Skeletal muscle cell (primary cell): Measurements from ENCODE around the gene VKORC1L1.
"Not testable (repeated sequence)": the region's sequence is repeated elsewhere in the genome, so short reads cannot be mapped to it uniquely, and the experiment has no call there.

ENCODE experiments used
- DNase-seq: peaks from one replicate; pipeline ENCODE4 v3.0.0-alpha.2; 2010; ENCODE audit warnings: low read depth
- H3K4me3 ChIP-seq: 2 replicates; pipeline ENCODE4 v1.5.1; 2011; ENCODE audit warnings: low read depth, mild to moderate bottlenecking, control low read depth, low read length, moderate library complexity

VKORC1L1 gene

GRCh38 chr7:65992526-65992925, 119.7 kb downstream of the VKORC1L1 start:
- H3K4me3 ChIP-seq: no peak overlapping the region
- no peak for DNase-seq

DNA sequence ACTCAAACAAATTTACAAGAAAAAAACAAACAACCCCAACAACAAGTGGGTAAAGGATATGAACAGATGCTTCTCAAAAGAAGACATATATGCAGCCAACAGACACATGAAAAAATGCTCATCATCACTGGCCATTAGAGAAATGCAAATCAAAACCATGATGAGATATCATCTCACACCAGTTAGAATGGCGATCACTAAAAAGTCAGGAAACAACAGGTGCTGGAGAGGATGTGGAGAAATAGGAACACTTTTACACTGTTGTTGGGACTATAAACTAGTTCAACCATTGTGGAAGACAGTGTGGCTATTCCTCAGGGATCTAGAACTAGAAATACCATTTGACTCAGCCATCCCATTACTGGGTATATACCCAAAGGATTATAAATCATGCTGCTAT, 122.1 kb downstream of the VKORC1L1 start:
- H3K4me3 ChIP-seq, DNase-seq: not testable (repeated sequence)

GRCh38 chr7:66000823-66001417, 128.0 kb downstream of the VKORC1L1 start:
- not testable (repeated sequence) for H3K4me3 ChIP-seq, DNase-seq

DNA sequence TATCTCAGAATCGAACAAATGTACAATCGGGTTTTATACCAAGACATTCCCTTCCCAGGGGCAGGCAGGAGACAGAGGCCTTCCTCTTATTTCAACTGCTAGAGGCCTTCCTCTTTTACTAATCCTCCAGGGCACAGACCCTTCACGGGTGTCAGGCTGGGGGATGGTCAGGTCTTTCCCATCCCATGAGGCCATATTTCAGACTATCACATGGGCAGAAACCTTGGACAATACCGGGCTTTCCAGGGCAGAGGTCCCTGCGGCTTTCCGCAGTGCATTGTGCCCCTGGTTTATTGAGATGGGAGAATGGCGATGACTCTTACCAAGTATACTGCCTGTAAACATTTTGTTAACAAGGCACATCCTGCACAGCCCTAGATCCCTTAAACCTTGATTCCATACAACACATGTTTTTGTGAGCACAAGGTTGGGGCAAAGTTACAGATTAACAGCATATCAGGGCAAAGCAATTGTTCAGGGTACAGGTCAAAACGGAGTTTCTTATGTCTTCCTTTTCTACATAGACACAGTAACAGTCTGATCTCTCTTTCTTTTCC, 132.3 kb downstream of the VKORC1L1 start:
- DNase-seq: not testable (repeated sequence)

GRCh38 chr7:66007232-66007631, 134.4 kb downstream of the VKORC1L1 start:
- H3K4me3 ChIP-seq: no peak overlapping the region
- no peak for DNase-seq

More for the DNA sequence above, 132.3 kb downstream of the VKORC1L1 start:
- H3K4me3 ChIP-seq: not testable (repeated sequence)
